Measurements from ENCODE around the gene PML. TPM values are rescaled to one million over a fixed set of nuclear protein-coding genes. Genes with fewer than 3 reads are reported as not detected.
"Not testable (repeated sequence)": the region's sequence is repeated elsewhere in the genome, so short reads cannot be mapped to it uniquely, and the experiment has no call there.

The PML gene
- total RNA-seq, 2 donors from 2014 or later = 76.3 to 91.7 TPM

DNA sequence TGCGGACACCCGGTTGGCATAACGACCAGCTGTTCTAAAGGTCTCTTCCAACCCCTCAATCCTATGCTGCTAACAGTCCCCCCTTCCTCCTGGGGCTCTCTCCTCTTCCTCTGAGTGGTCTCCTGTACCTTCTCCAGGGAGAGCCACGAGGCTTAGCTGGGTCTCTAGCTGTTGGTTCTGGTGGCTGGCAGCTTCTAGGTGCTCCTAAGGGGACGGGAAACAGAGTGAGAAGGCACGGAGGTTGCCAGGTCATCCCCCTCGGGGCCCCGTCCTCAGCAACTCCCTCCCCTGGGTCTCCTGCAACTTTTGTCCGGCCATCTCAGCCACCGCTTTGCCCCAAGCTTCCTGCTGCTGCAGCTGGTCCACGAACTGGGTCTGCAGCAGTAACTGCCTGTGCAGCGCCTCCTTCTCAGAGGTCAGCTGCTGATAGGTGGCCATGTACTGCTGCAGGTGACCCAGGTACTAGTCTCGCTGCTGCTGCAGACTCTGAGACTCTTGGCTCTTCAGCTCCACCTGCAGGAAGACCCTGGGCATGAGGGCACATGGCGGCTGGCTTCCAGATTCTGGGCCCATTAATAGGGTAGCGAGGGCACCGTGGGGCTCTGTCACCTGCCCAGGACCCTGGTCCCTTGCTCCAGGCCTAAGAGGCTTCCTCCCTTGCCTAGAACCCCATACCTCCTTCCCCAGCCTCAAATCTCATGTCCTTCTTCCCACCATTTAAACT lies 78.3 kb downstream of the PML start:
- ATAC-seq, H3K9me3 Mint-ChIP-seq, H3K27ac Mint-ChIP-seq, H3K36me3 Mint-ChIP-seq: not testable (repeated sequence)
- DNase-seq (ENCODE audit: low spot score in 2 of 2) = peak in 1 of 2 donors; percentile 35

GRCh38 chr15:74075781-74076180 lies 81.3 kb downstream of the PML start:
- not testable (repeated sequence) for H3K36me3 Mint-ChIP-seq, H3K9me3 Mint-ChIP-seq, ATAC-seq

DNA sequence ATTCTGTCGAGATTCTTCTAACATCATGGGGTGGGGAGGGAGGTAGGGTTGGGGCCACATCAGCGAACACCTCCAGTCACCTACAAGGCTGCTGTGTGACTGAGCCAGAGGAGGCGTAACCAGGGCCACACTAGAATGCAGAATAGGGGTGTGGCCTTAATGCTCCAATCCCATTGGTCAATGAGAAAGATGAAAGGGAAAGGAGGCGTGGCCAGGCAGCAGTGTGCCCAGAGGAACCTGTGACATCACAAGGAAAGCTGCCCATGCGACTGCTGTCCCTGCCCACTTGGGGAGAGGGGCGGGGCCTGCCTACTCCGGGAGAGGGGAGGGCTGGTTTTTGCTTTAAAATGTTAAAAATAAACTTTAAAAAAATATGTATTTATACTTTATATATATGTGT lies 87.9 kb downstream of the PML start, which contains the start of gene GOLGA6A:
Gene GOLGA6A (minus strand): TSS at position 101 of the 400 bp plus-strand sequence. CDS start 41 bp downstream, at position 60.
- H3K9me3 Mint-ChIP-seq; H3K36me3 Mint-ChIP-seq; ATAC-seq; DNase-seq (ENCODE audit: low spot score in 2 of 2); H3K27ac Mint-ChIP-seq: not testable (repeated sequence)

More at GRCh38 chr15:74075781-74076180, 81.3 kb downstream of the PML start:
- DNase-seq (ENCODE audit: low spot score in 2 of 2); H3K27ac Mint-ChIP-seq: not testable (repeated sequence)

DNA sequence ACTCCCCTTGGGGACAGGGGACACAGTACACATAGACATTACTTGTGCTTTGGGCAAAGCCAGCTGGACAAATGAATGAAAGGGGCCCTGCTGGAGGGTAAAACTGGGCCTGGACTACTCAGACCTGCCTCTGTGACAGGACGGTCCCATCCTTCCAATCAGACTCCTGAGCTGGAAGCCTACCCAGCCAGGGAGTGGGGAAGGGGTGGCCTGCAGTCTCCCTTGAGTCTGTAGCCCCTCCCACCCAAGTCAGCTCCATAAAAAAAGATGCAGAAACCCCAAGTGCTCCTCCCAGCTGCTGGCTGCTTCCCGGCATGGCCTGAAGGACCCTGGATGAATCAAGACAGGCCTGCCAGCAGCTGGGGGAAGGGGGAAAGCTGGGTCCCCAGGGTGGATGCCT lies 100.1 kb downstream of the PML start:
- H3K27ac Mint-ChIP-seq; DNase-seq (ENCODE audit: low spot score in 2 of 2); H3K36me3 Mint-ChIP-seq; H3K9me3 Mint-ChIP-seq; ATAC-seq: not testable (repeated sequence)

- not testable (repeated sequence) for DNase-seq (ENCODE audit: low spot score in 2 of 2); H3K27ac Mint-ChIP-seq; H3K36me3 Mint-ChIP-seq; ATAC-seq; H3K9me3 Mint-ChIP-seq
Measured at GRCh38 chr15:74095610-74096009, 101.1 kb downstream of the PML start.

DNA sequence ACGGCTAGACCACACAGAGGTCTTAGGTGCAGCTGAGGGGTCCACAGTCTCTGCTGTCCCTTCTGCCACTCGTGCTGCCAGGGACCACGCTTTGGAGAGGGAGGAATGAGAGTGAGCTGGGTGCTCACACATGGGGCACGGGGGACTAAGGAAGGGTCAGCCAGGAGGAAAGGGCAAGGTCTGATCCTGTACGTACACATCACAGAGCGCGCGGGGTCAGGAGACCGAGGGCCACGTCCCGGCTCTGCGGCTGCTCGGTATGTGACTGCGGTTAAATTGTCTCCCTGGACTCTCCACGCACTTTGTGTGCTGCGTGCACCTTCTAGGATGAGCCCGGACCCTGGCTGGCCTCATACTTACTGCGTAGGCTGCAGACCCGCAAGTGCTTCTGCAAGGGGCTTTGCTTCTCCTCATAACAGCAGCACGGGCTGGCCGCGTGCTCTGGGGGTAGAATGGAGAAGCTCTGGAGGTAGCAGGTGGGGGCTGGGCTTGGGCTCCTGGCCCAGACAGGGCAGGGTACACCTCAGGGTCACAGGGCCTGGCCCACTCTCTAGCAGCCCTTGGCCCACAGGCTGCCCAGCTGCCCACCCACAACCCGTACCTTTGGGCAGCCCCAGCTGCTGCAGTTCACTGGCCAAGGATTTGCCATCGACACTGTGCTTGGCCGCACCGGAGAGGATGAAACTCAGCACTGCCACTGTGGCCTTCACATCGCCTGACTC lies 102.4 kb downstream of the PML start:
- H3K27ac Mint-ChIP-seq; DNase-seq (ENCODE audit: low spot score in 2 of 2); H3K36me3 Mint-ChIP-seq; ATAC-seq; H3K9me3 Mint-ChIP-seq: not testable (repeated sequence)

Other genes with a start within 250 kb of the PML start
- not detected for gene INSYN1, start 241.4 kb upstream of the PML start, total RNA-seq
- gene TBC1D21, start 121.2 kb upstream of the PML start, total RNA-seq = not detected
- gene LOXL1, start 68.3 kb upstream of the PML start, total RNA-seq = under 1 TPM; 0.27 to 0.78 TPM
- gene STOML1, start 2.4 kb upstream of the PML start, total RNA-seq = 1 to 10 TPM; 5.9 to 7.2 TPM
- gene GOLGA6A, start 87.8 kb downstream of the PML start, total RNA-seq = 1 to 10 TPM in 1 of 2 donors, not detected in 1; 1.1 TPM
- not detected for gene ISLR2, start 135.9 kb downstream of the PML start, total RNA-seq
- gene ISLR, start 179.0 kb downstream of the PML start, total RNA-seq = not detected
- under 1 TPM in 1 of 2 donors, not detected in 1; 0.14 TPM for gene STRA6, start 208.1 kb downstream of the PML start, total RNA-seq
- gene CCDC33, start 241.6 kb downstream of the PML start, total RNA-seq = not detected

Data from activated naive CD4-positive, alpha-beta T cell treated with anti-CD3 and anti-CD28 coated beads, Interleukin-2, amount 50 U/mL, for 72 hours (primary cell).